Fibroblast of lung (primary cell): Measurements from ENCODE around the gene TDRD7.

Experiments
- CTCF ChIP-seq, 2 donors: IDR thresholded peaks in 1 of 2; conservative IDR thresholded peaks in 1 of 2; 1 replicate in 1 of 2; 2 replicates in 1 of 2; pipeline ENCODE4 v1.5.1; 2011 to 2012; ENCODE audit warnings: low read length in 2 of 2, control low read depth in 1 of 2, inconsistent platforms in 1 of 2, low read depth in 1 of 2, mild to moderate bottlenecking in 1 of 2
- EZH2 ChIP-seq: IDR thresholded peaks from 2 replicates; pipeline ENCODE4 v1.5.1; 2012; ENCODE audit warnings: low read length, control low read depth, mild to moderate bottlenecking; ENCODE audit errors: missing control alignments

- TF ChIP-seq CTCF (conservative IDR thresholded peaks at IDR 0.05 in 1 of 2, IDR thresholded peaks at IDR 0.05 in 1 of 2; ENCODE audit: low read depth in 1 of 2, low read length in 2 of 2) (no peak), EZH2 (no peak)
These were observed 94.9 kb downstream of the TDRD7 start for GRCh38 chr9:97506787-97507186.
